HFF-Myc (cell line): Measurements from ENCODE around the gene PPP1R9A.

ENCODE experiments used
- DNase-seq: peaks from one replicate; pipeline ENCODE4 v3.0.0-alpha.2; 2011; ENCODE audit warnings: low read depth; ENCODE audit errors: extremely low read depth
- H3K4me3 ChIP-seq: replicated peaks from 2 replicates; pipeline ENCODE4 v1.5.1; 2011; ENCODE audit warnings: low read depth, mild to moderate bottlenecking, control low read depth, low read length
- CTCF ChIP-seq: IDR thresholded peaks from 2 replicates; pipeline ENCODE4 v1.5.1; 2012; ENCODE audit warnings: mild to moderate bottlenecking, low read depth, low read length, control low read depth; ENCODE audit errors: missing control alignments

Gene PPP1R9A

GRCh38 chr7:95323410-95324129 is 416.2 kb downstream of the PPP1R9A start:
- no peak for TF ChIP-seq CTCF
- no peak for DNase-seq
- H3K4me3 ChIP-seq = no peak overlapping the region

DNA sequence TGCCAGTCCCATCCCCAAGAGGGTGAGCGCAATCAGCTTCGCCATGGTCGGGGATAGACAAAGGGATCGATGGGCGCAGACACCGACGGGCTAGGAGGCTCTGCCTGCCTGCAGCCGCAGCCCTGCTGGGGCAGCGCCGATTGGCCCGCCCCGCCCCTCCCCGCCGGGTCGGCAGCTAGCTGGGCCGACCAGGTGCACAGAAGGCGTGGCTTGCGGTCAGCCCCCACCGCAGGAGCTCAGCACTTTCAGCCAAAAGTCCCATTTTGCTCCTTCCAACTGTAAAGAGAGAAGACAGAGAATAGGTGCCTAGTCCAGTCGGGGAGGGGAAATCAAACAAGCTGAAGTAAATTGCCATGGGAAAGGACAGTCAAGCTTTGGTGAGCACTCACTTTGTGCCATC is 417.0 kb downstream of the PPP1R9A start, which contains the start of gene PON1:
PON1 (minus strand) TSS at position 102 of the 400 bp plus-strand sequence; CDS start at position 45, 57 bp downstream.
- no peak for DNase-seq
- no peak within 1 kb of the TSS for H3K4me3 ChIP-seq
- no peak for TF ChIP-seq CTCF

DNA sequence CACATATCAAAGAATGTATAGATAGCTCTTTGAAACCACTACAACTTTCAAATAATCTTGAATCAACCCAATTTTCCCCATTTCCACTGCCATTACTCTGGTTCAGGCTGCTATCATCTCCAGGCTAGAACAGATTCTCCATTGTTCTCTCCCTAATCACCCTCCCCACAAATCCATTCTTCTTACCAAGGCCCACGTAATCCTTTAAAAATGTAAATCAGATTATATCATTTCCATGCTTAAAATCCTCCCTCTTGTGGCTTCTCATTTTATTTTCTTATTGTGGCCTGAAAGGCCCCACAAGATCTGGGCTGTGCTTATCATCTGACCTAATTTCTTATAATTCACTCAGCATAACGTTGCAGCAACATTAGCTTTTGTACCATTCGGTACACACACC is 420.0 kb downstream of the PPP1R9A start:
- no peak for DNase-seq
- no peak overlapping the region for H3K4me3 ChIP-seq
- TF ChIP-seq CTCF = no peak

GRCh38 chr7:95330204-95330960 is 423.0 kb downstream of the PPP1R9A start:
- H3K4me3 ChIP-seq = no peak overlapping the region
- TF ChIP-seq CTCF = no peak
- DNase-seq = no peak

DNA sequence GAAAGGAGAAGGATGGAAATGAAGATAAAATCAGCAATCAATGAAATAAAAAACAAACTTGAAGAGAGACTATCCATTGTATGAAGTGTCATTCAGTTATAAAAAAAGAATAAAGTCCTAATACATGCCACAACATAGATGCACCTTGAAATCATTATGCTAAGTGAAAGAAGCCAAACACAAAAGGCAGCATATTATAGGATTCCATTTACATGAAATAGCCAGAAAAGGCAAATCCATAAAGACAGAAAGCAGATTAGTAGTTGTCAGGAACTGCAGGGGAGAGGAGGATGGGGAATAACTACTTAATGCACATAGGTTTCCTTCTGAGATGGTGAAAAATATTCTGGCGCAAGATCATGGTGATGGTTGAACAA is 423.6 kb downstream of the PPP1R9A start:
- no peak overlapping the region for H3K4me3 ChIP-seq
- no peak for DNase-seq
- no peak for TF ChIP-seq CTCF

DNA sequence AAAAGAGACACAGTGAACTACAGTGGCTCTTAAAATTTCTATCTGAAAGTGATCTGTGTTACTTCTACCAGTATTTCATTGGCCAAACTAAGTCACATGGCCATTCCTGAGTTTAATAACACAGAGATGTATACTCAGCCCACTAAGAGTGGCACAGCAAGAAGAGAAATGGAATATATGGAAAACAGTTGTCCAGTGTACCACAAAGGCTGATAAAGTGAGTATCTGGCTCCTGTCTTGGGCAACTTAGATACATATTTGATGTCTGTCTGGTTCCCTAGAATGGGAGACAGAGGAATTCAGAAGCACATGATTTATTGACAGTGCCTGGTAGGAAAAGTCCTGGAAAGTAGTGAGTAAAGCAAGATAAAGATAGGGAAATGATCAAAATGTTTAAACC is 427.1 kb downstream of the PPP1R9A start:
- no peak for TF ChIP-seq CTCF
- no peak overlapping the region for H3K4me3 ChIP-seq
- no peak for DNase-seq
